Measurements from ENCODE around the gene MTCL1.

Gene MTCL1

GRCh38 chr18:8706791-8707555 lies 1.6 kb downstream of the MTCL1 start:
- Histone ChIP-seq H3K9me2 (ENCODE audit: low read depth, low read length) (no peaks in the 10 kb centered on the region), H3K9me3 (ENCODE audit: low read length) (no peaks in the 10 kb centered on the region), H3K9ac (ENCODE audit: low read length) (peak overlapping the region; percentile 62), H3K4me1 (ENCODE audit: insufficient read depth, low read length, severe bottlenecking) (peaks cover 41% of the 10 kb centered on the region), H3K27me3 (ENCODE audit: insufficient read depth, low read length) (0 out of 2 replicates have a peak, but pooled peaks cover 7% of the 10 kb centered on the region), H3F3A (ENCODE audit: insufficient read depth, low read length) (no peaks in the 10 kb centered on the region), H3K4me3 (ENCODE audit: low read depth, low read length, poor library complexity, severe bottlenecking) (peak overlapping the region; percentile 69), H3K4me2 (ENCODE audit: low read length) (peak overlapping the region; percentile 87), H3K79me2 (ENCODE audit: insufficient read depth, low read length) (peaks cover 24% of the 10 kb centered on the region), H2AFZ (ENCODE audit: low read length) (no peak overlapping the region), H3K36me3 (ENCODE audit: insufficient read depth, low read length) (no peaks in the 10 kb centered on the region), H3K27ac (ENCODE audit: low read depth, low read length, poor library complexity, severe bottlenecking) (peak overlapping the region; percentile 73), H4K20me1 (ENCODE audit: insufficient read depth, low read length) (no peaks in the 10 kb centered on the region)
- TF ChIP-seq EZH2 (IDR thresholded peaks at IDR 0.05; ENCODE audit: borderline replicate concordance, low read length) (no peak), CTCF (IDR thresholded peaks at IDR 0.05; ENCODE audit: low read length) (peak; percentile 67)

- Histone ChIP-seq H3K36me3 (ENCODE audit: insufficient read depth, low read length) (0 out of 2 replicates have a peak, but pooled peaks cover 5% of the 10 kb centered on the region), H3K79me2 (ENCODE audit: insufficient read depth, low read length) (peaks cover 31% of the 10 kb centered on the region), H3K4me3 (ENCODE audit: low read depth, low read length, poor library complexity, severe bottlenecking) (peak overlapping the region; percentile 69), H3K27ac (ENCODE audit: low read depth, low read length, poor library complexity, severe bottlenecking) (peak overlapping the region; percentile 73), H3K4me1 (ENCODE audit: insufficient read depth, low read length, severe bottlenecking) (peaks cover 41% of the 10 kb centered on the region), H3K9me3 (ENCODE audit: low read length) (no peaks in the 10 kb centered on the region), H3K9me2 (ENCODE audit: low read depth, low read length) (no peaks in the 10 kb centered on the region), H2AFZ (ENCODE audit: low read length) (no peak overlapping the region), H3K4me2 (ENCODE audit: low read length) (peak overlapping the region; percentile 87), H3F3A (ENCODE audit: insufficient read depth, low read length) (no peaks in the 10 kb centered on the region), H4K20me1 (ENCODE audit: insufficient read depth, low read length) (no peaks in the 10 kb centered on the region), H3K27me3 (ENCODE audit: insufficient read depth, low read length) (0 out of 2 replicates have a peak, but pooled peaks cover 4% of the 10 kb centered on the region), H3K9ac (ENCODE audit: low read length) (peak overlapping the region; percentile 62)
- TF ChIP-seq EZH2 (IDR thresholded peaks at IDR 0.05; ENCODE audit: borderline replicate concordance, low read length) (no peak), CTCF (IDR thresholded peaks at IDR 0.05; ENCODE audit: low read length) (no peak)
These were observed 2.4 kb downstream of the MTCL1 start for GRCh38 chr18:8707556-8708300.

- peaks cover 43% of the 10 kb centered on the region for H3K4me1 ChIP-seq (ENCODE audit: insufficient read depth, low read length, severe bottlenecking)
- H3F3A ChIP-seq (ENCODE audit: insufficient read depth, low read length) = no peaks in the 10 kb centered on the region
- peak overlapping the region; percentile 69 for H3K4me3 ChIP-seq (ENCODE audit: low read depth, low read length, poor library complexity, severe bottlenecking)
- no peak overlapping the region for H2AFZ ChIP-seq (ENCODE audit: low read length)
- no peaks in the 10 kb centered on the region for H3K9me2 ChIP-seq (ENCODE audit: low read depth, low read length)
- H3K9ac ChIP-seq (ENCODE audit: low read length) = peak overlapping the region; percentile 62
- no peaks in the 10 kb centered on the region for H3K9me3 ChIP-seq (ENCODE audit: low read length)
- no peaks in the 10 kb centered on the region for H4K20me1 ChIP-seq (ENCODE audit: insufficient read depth, low read length)
- H3K79me2 ChIP-seq (ENCODE audit: insufficient read depth, low read length) = peaks cover 40% of the 10 kb centered on the region
- peak overlapping the region; percentile 73 for H3K27ac ChIP-seq (ENCODE audit: low read depth, low read length, poor library complexity, severe bottlenecking)
- 0 out of 2 replicates have a peak, but pooled peaks cover 5% of the 10 kb centered on the region for H3K36me3 ChIP-seq (ENCODE audit: insufficient read depth, low read length)
- TF ChIP-seq EZH2 (IDR thresholded peaks at IDR 0.05; ENCODE audit: borderline replicate concordance, low read length) (no peak), CTCF (IDR thresholded peaks at IDR 0.05; ENCODE audit: low read length) (peak; percentile 25; the same call in 1 of the 2 replicates)
- H3K4me2 ChIP-seq (ENCODE audit: low read length) = peak overlapping the region; percentile 87
- no peaks in the 10 kb centered on the region for H3K27me3 ChIP-seq (ENCODE audit: insufficient read depth, low read length)
These were observed 3.3 kb downstream of the MTCL1 start for GRCh38 chr18:8708670-8709069.
